Upper lobe of right lung (tissue), 1 donor: Measurements from ENCODE around the gene CALCOCO1. TPM values are rescaled to one million over a fixed set of nuclear protein-coding genes. Genes with fewer than 3 reads are reported as not detected.

Experiments used
- ATAC-seq: fragments of 200-7000 bp; cut with Tn5 transposase; one replicate; pipeline ENCODE4 v1.9.1; 2020; ENCODE audit warnings: mild to moderate bottlenecking, moderate library complexity
- DNase-seq: peaks from one replicate; pipeline ENCODE4 v3.0.0-alpha.2; 2020
- H3K27ac ChIP-seq: fragments of 200-600 bp; one replicate; pipeline ENCODE4 v1.8.0; 2022
- H3K27me3 ChIP-seq: fragments of 200-600 bp; one replicate; pipeline ENCODE4 v1.8.0; 2022; ENCODE audit warnings: mild to moderate bottlenecking
- H3K36me3 ChIP-seq: fragments of 200-600 bp; one replicate; pipeline ENCODE4 v1.8.0; 2022
- H3K4me1 ChIP-seq: fragments of 200-600 bp; one replicate; pipeline ENCODE4 v1.8.0; 2022
- H3K4me3 ChIP-seq: fragments of 200-600 bp; one replicate; pipeline ENCODE4 v1.8.0; 2022; ENCODE audit warnings: mild to moderate bottlenecking
- H3K9me3 ChIP-seq: fragments of 200-600 bp; one replicate; pipeline ENCODE4 v1.8.0; 2022
- CTCF ChIP-seq: fragments of 200-600 bp; IDR thresholded peaks from one replicate; pipeline ENCODE4 v1.8.0; 2022; ENCODE audit warnings: antibody characterized with exemption
- intact Hi-C: fragments of 100-400 bp; cut with DNase I; formaldehyde crosslinking; loops from one replicate; pipeline ENCODE4 v1.11.0; 2022
- total RNA-seq: library from RNA; stranded (reverse); fragmentation: NEBNext Ultra II Directional; extraction: Animal tissue kit (Norgen Biotek cat#: 25700); gene quantifications from one replicate; pipeline ENCODE4 v1.2.1, GENCODE V29; 2021
- donor health status: DM: no; HTN: yes; CAD: no; lungs with severe emphysema.

CALCOCO1 gene
- total RNA-seq, 1 donor from 2014 or later: 191 TPM

- DNase-seq: no peak
- H3K9me3 ChIP-seq: no peaks in the 10 kb centered on the region
- no peaks in the 10 kb centered on the region for H3K36me3 ChIP-seq
- intact Hi-C loops: no loop called here
- no peak overlapping the region for H3K27ac ChIP-seq
- peaks cover 60% of the 10 kb centered on the region for H3K27me3 ChIP-seq
- H3K4me1 ChIP-seq: peaks cover 22% of the 10 kb centered on the region
- no peak for TF ChIP-seq CTCF
- ATAC-seq: no peak
- peak overlapping the region; percentile 10 for H3K4me3 ChIP-seq
Measured at GRCh38 chr12:53739214-53740129, 12.2 kb upstream of the CALCOCO1 start.

- Histone ChIP-seq H3K27ac (no peak overlapping the region), H3K4me3 (no peak overlapping the region), H3K9me3 (no peaks in the 10 kb centered on the region), H3K4me1 (peaks cover 22% of the 10 kb centered on the region), H3K27me3 (peaks cover 57% of the 10 kb centered on the region), H3K36me3 (no peaks in the 10 kb centered on the region)
- TF ChIP-seq CTCF: no peak
- DNase-seq: peak; percentile 72
- intact Hi-C loops: no loop called here
- ATAC-seq: peak; percentile 63
Measured at GRCh38 chr12:53738406-53739213, 11.4 kb upstream of the CALCOCO1 start.

- ATAC-seq (no peak), DNase-seq (no peak)
- H3K4me3 ChIP-seq: no peak overlapping the region
- H3K9me3 ChIP-seq: no peaks in the 10 kb centered on the region
- H3K36me3 ChIP-seq: no peaks in the 10 kb centered on the region
- H3K27me3 ChIP-seq: peaks cover 57% of the 10 kb centered on the region
- H3K27ac ChIP-seq: no peak overlapping the region
- peaks cover 17% of the 10 kb centered on the region for H3K4me1 ChIP-seq
- no peak for TF ChIP-seq CTCF
- intact Hi-C loops: no loop called here
Measured at GRCh38 chr12:53737951-53738405, 10.7 kb upstream of the CALCOCO1 start.

- no peak for ATAC-seq
- H3K36me3 ChIP-seq: no peaks in the 10 kb centered on the region
- peaks cover 17% of the 10 kb centered on the region for H3K4me1 ChIP-seq
- no peak overlapping the region for H3K4me3 ChIP-seq
- TF ChIP-seq CTCF: no peak
- no peak for DNase-seq
- H3K27me3 ChIP-seq: peaks cover 51% of the 10 kb centered on the region
- no peak overlapping the region for H3K27ac ChIP-seq
- intact Hi-C loops: no loop called here
- H3K9me3 ChIP-seq: no peaks in the 10 kb centered on the region
Measured at GRCh38 chr12:53737093-53737808, 10.0 kb upstream of the CALCOCO1 start.

GRCh38 chr12:53736592-53736991, 9.3 kb upstream of the CALCOCO1 start:
- Histone ChIP-seq H3K27me3 (peaks cover 45% of the 10 kb centered on the region), H3K36me3 (no peaks in the 10 kb centered on the region), H3K27ac (no peak overlapping the region), H3K4me1 (peaks cover 17% of the 10 kb centered on the region), H3K9me3 (no peaks in the 10 kb centered on the region), H3K4me3 (no peak overlapping the region)
- intact Hi-C loops: no loop called here
- no peak for DNase-seq
- no peak for ATAC-seq
- no peak for TF ChIP-seq CTCF
